Measurements from ENCODE around the gene BTN1A1.

The BTN1A1 gene

GRCh38 chr6:26556263-26557070 lies 56.4 kb downstream of the BTN1A1 start:
- DNase-seq (ENCODE audit: extremely low read depth in 1 of 2, low read depth in 1 of 2) = no peak

Measured in activated CD8-positive, alpha-beta memory T cell treated with anti-CD3 and anti-CD28 coated beads for 1 hour (primary cell).